HG02798 (cell line): ENCODE results near the gene SENP8.
"Not testable (repeated sequence)": the region's sequence is repeated elsewhere in the genome, so short reads cannot be mapped to it uniquely, and the experiment has no call there.

Experiments used
- ATAC-seq: cut with Tn5 transposase; IDR thresholded peaks from one replicate; pipeline ENCODE4 v1.9.1; 2021; ENCODE audit warnings: mild to moderate bottlenecking; ENCODE audit not compliant: unreplicated experiment, poor library complexity

Gene SENP8

GRCh38 chr15:72118017-72118978, at the start of gene SENP8, which contains the start of gene MYO9A:
Gene SENP8, plus strand, starts transcription at chr15:72118403. Its CDS starts 21,221 bp downstream, at chr15:72139624.
Gene MYO9A, minus strand, starts transcription at chr15:72118150. Its CDS starts 71,587 bp downstream, at chr15:72046563.
- peak; percentile 79 for ATAC-seq

- no peak for ATAC-seq
These were observed 49.3 kb upstream of the SENP8 start for GRCh38 chr15:72068856-72069255.

GRCh38 chr15:72070817-72071447, 47.3 kb upstream of the SENP8 start:
- no peak for ATAC-seq

- not testable (repeated sequence) for ATAC-seq
These were observed 46.8 kb upstream of the SENP8 start for GRCh38 chr15:72071448-72071825.

- no peak for ATAC-seq
These were observed 43.7 kb upstream of the SENP8 start for GRCh38 chr15:72074335-72075060.

GRCh38 chr15:72077950-72078349, 40.3 kb upstream of the SENP8 start:
- no peak for ATAC-seq

GRCh38 chr15:72078887-72079286, 39.3 kb upstream of the SENP8 start:
- ATAC-seq, result no peak

GRCh38 chr15:72082176-72082575, 36.0 kb upstream of the SENP8 start:
- ATAC-seq, result no peak

GRCh38 chr15:72086010-72086697, 32.0 kb upstream of the SENP8 start:
- no peak for ATAC-seq

GRCh38 chr15:72086920-72087648, 31.1 kb upstream of the SENP8 start:
- no peak for ATAC-seq

GRCh38 chr15:72092006-72092405, 26.2 kb upstream of the SENP8 start:
- no peak for ATAC-seq

- no peak for ATAC-seq
These were observed 25.5 kb upstream of the SENP8 start for GRCh38 chr15:72092691-72093090.

- no peak for ATAC-seq
These were observed 21.4 kb upstream of the SENP8 start for GRCh38 chr15:72096796-72097195.

GRCh38 chr15:72098040-72098439, 20.2 kb upstream of the SENP8 start:
- no peak for ATAC-seq

- no peak for ATAC-seq
These were observed 19.0 kb upstream of the SENP8 start for GRCh38 chr15:72099155-72099554.

- not testable (repeated sequence) for ATAC-seq
These were observed 17.7 kb upstream of the SENP8 start for GRCh38 chr15:72100551-72100950.

- no peak for ATAC-seq
These were observed 13.1 kb upstream of the SENP8 start for GRCh38 chr15:72105111-72105510.

- no peak for ATAC-seq
These were observed 12.1 kb upstream of the SENP8 start for GRCh38 chr15:72106068-72106467.

- ATAC-seq, result no peak
These were observed 7.8 kb upstream of the SENP8 start for GRCh38 chr15:72110355-72110754.

- ATAC-seq, result no peak
These were observed 6.1 kb upstream of the SENP8 start for GRCh38 chr15:72112116-72112515.
